Activated T-cell treated with anti-CD3 and anti-CD28 coated beads for 4 hours (primary cell): ENCODE data around the gene TIAL1.
"Not testable (repeated sequence)": the region's sequence is repeated elsewhere in the genome, so short reads cannot be mapped to it uniquely, and the experiment has no call there.

Source experiments
- DNase-seq: peaks from one replicate; pipeline ENCODE4 v3.0.0-alpha.2; 2020

TIAL1 gene

DNA sequence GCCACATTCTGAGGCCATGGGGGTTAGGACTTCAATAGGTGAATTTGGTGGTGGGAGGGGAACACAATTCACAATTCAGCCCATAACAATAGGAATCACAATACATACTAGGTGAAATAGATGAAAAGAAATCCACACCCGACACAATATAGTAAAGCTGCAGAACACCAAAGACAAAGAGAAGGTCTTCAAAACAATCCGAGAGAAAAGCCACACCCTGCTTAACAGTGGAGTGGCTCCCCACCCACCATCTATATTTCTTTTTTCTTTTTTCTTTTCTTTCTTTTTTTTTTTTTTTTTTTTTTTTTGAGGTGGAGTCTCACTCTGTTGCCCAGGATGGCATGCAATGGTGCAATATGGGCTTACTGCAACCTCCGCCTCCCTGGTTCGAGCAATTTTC, 14.7 kb upstream of the TIAL1 start:
- no peak for DNase-seq

DNA sequence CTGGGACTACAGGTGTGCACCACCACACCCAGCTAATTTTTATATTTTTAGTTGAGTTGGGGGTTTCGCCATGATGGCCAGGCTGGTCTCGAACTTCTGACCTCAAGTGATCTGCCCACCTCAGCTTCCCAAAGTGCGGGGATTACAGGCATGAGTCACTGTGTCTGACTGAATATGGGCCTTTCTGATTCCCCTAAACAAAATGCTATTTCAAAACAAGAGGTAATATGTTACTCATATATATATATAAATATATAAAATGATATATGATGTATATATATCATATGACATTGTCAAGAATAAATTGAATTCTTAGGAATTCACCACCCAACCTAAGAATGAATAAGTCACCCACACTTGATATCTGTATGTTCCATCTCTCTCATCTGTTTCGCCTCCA, 12.8 kb upstream of the TIAL1 start:
- no peak for DNase-seq

DNA sequence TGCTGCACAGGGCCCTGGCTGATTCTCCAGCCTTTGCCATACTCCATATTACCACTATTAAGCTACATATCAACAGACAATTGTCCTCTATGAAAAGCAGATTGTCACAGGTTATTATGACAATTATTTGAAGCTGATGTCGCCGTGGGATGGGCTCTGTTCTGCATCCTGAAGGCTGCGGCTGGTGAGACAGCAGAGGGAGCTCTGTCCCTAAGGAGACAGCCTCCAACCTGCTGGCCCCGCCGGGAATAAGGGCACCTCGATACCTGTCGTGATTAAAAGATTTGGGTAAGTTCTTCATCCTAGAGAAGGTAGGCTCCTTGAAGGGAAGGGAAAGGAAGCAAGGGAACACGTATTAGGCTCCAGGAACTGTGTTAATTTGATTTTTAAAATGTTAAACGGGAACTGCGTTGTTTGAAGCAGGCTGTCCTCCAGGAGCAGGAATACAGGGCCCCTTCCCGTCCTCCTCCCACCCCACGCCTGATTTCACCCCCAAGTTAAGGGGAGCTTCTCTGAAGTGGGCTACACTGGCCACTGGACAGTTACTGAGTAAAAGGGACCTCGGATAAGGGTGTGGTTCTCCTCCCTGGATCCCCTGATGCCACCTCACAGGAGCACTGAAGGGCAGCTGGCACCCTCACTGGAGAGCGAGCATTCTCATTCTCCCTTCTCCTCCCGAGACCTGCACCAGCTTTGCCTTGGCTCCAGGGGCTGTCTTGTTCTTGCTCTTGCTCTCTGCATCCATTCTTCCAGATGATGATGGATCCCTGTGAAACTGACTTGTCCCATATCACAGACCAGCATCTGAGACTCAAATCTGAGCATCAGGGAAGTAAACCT, 11.8 kb upstream of the TIAL1 start:
- DNase-seq: peak; percentile 9

DNA sequence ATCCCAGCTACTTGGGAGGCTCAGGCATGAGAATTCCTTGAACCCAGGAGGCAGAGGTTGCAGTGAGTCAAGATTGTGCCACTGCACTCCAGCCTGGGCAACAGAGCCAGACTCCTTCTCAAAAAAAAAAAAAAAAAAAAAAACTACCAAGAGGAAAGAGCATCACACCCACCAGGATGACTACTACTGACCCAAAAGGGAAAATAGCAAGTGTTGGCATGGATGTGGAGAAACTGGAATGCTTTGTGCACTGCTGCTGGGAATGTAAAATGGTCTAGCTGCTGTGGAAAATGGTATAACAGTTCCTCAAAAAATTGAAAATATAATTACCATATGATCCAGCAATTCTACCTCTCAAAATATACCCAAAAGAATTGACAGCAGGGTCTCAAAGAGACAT, 7.7 kb upstream of the TIAL1 start:
- DNase-seq: no peak

DNA sequence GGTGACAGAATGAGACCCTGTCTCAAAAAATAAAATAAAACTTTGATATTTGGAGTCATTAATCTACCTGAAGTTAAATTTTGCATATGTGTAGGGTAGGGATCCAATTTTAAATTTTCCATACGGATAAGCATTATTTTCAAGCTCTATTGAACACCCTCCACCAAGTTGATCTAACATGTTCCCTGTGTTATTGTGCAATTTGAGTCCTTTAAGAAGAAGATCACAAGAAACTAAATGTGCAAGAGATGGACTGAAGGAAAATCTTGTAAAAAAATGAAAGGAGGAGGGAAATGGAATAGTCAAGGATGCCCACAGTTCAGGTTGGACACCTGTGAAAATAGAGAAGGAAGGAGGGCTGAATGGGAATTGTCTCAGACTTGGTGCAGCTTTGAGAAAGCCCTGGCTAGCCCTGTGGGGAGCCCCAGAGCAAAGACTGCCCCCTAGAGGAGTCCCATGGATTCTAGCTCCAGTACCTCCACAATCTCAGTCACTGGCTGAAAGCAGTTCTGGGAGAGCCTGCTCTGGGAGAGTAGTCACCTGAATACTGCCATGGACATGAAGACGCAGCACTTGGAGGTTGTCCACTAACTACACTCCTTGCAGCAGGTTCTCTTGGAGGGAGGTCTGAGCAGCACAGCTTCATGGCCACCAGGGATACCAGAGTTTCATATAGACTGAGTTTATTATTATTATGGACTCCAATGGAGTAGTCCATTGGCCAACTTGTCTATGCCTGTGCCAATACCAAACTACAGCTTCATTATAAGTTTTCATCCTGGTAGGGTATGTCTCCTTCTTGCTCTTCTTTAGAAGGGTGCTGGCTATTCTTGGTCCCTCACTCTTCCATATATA, 5.7 kb upstream of the TIAL1 start:
- DNase-seq: no peak

DNA sequence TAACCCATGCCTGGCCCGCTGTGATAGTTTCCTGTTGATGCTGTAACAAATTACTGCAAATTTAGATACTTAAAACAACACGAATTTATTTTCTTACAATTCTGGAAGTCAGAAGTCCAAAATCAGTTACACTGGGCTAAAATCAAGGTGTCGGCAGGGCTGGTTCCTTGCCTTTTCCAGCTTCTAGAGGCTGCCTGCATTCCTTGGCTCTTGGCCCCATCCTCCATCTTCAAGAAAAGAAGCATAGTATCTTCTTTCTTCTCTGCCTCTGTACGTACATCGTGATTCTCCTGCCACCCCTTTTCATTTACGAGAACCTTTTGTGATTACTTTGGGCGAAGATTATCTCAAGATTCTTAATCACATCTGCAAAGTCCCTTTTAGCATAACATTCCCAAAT, 1.6 kb upstream of the TIAL1 start:
- DNase-seq: no peak

DNA sequence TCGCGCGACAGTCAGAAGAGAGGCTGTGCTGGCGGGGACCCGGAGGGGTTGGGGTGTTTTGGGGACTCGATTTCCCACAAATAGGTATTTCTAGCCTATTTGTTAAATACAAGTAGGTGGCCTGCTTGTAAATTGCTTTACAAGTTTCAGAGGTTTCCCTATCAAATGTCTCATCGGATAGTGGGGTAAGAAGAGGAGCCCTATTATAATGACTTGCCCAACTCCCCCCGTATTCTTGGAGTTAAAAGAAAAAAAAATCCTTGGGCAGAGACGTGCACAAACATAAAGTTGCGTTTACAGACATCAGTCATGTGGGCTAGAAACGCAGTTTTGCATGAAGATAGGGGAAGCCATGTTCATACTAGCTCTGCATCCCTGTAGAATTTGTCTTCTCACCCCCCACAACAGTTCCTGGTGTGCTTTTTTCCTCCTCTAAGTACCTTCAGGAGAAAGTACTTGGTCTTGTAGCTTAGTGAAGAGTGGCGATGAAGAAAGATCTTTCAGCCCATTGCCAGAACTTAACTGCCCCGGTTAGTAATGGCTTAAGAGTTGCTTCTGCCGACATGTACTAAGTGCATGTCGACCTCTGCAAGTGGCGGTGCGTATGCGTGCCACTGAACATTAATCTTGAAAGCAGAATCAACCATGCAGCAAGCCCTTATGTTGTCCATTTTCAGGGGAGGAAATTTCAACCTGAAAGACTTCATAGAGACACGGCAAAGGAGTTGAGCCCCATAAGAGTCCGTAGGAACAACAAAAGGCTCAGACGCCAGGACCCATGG, 832 bp upstream of the TIAL1 start:
- DNase-seq: no peak

DNA sequence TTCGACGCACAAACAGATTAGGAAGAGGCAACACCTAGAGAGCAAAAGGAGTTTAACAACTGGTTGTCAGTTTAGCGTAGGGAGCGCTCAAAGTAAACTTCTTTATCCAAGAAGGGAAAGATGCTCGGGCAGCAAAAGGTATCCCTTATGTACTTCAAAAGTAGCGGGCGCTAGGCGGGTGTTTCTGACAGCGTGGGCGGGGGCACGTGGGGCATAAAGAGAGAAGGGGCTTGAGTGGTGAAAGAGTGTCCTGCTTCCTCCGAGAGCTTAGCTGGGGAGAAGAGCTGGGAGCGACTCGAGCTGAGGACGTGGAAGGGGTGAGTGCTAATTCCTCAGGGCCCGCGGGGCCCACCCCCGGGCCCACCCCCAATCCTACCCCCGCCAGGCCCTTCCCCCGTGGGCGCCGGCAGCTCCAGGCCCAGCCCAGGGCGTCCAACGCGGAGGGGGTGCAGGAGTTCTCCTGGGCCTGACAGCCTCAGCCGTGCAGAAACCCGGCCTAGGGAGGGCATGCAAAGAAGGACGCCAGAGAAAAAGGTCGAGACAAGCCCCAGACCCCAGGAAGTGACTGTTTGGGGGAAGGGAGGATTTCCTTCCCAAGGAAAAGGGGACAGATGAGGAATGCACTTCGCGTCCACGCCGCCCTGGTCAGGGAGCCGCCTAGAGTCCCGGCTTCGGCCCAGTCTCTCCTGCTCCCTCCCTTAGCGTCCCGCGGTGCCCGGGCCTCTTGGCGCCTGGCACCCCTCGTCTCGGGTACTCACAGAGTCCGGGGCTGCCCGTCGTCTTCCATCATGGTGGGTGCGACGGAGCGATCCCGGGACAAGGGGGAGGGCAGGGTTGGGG, 868 bp downstream of the TIAL1 start:
- peak; percentile 65 for DNase-seq

DNA sequence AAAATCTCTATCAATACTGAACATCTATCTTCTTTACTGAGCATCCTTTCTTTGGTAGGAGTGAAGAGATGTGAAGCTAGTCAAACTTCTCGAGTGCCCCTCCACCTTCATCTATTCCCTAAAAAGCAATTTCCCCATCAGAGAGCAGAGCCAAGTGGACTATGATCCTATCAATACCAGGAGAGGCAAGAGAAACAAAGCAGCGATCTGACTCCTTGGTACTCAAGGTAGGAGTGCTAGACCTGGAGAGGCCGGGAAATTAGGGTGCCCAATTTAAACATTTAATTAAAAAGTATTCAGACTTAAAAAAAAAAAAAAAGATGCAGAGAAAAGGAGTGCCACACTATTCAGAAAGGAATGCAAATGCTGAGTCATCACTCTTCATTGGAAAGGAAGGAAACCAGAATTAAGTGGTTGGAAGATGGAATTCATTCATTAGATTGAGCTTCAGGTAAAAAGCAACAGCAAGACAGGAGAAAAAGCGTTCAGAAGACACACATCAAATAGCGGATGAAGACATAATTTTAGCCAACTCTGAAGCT, 1.6 kb downstream of the TIAL1 start:
- DNase-seq: no peak

DNA sequence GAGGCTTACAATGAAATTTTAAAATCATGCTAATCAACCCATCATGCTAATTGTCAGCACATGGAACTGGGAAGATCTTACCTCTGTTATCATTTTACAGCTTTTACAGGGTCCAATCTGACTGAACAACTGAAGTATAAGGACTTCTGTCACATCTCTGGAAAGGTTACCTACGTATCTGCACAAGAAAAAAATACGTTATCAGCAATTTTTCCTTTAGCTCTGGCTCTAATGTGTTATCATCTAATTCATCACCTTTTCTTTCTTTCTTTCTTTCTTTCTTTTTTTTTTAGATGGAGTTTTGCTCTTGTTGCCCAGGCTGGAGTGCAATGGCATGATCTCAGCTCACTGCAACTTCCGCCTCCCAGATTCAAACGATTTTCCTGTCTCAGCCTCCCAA, 8.7 kb downstream of the TIAL1 start:
- DNase-seq: no peak

DNA sequence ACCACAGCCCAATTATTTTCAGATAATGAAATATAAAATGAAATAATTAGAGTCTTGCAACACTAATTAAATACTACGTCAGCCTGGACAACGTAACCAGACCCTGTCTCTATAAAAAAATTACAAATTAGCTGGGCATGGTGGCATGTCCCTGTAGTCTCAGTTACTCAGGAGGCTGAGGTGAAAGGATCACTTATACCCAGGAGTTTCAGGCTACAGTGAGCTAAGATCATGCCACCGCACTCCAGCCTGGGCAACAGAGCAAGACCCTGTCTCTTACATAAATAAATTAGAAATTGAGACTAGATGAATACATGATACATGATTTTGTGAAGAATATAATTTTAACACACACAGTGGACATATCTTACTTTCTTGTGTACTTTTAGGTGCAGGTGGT, 18.4 kb downstream of the TIAL1 start:
- DNase-seq: no peak

DNA sequence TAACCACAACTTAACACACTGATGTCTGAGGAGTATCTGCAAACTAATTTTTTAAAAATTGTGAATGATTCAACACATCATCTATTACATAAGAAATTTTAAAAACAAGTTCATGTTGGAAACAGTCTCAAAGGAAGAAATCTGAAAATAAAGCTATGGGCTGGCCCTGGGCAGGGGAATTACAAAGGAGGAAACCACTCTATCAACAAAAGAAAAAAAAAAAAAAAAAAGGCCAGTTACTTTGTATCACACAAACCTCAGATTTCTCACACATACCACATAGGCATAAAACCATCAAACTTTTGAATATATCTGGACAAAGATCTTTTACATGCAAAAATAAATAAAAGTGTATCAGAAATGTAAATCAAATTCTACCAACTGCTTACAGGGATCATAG, 20.8 kb downstream of the TIAL1 start:
- no peak for DNase-seq

DNA sequence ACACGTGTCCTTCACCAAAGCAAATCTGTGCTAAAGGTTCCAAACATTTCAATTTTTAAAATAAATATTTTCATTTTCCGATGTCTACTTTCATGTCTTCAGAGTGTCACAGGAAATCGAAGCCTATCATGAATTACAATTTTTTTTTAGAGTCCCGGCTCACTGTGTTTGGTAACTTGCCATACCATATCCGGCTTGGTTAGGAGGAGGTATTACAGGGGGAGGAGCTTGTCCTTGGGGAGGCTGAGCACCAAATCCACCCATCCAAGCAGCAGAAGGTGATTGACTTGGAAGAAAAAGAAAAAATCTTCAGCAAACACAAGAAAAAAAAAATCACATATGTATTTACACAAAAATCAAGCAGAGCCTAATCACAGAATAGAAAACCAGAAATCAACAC, 21.3 kb downstream of the TIAL1 start:
- DNase-seq: no peak

DNA sequence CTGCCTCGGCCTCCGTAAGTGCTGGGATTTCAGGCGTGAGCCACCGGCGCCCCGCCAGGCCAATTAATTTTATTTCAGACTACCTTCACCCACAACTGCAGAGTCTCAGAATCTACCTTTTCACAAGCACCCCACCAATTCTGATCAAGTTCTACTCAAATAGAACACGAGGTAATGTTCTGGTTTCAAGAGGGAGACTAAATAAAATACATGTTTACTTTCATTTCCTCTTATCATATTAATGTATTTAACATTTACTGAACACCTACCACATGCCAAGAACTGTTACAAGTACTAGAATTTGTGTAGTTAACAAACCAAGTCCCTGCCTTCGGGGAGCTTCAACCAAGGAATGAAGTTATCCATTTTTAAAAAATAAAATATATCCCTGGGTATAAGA, 28.8 kb downstream of the TIAL1 start:
- no peak for DNase-seq

DNA sequence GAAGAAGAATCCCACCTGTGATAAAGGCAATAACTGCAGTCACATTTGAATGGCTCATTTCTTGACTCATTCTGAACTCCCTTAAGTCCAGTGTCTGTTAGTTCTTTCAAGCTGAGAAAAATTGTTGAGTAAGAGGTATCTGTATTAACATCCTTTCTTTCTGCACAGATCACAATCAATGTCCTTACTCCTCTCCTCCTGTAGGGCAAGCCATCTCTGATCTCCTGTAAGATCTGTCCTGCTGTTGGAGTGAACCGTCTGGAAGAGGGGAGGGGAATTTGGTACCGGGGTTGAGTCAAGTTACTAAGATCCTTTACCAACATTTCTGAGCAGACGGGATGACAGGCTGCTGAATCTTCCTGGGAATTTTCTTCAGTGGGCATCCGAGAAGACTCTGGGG, 34.7 kb downstream of the TIAL1 start:
- no peak for DNase-seq

DNA sequence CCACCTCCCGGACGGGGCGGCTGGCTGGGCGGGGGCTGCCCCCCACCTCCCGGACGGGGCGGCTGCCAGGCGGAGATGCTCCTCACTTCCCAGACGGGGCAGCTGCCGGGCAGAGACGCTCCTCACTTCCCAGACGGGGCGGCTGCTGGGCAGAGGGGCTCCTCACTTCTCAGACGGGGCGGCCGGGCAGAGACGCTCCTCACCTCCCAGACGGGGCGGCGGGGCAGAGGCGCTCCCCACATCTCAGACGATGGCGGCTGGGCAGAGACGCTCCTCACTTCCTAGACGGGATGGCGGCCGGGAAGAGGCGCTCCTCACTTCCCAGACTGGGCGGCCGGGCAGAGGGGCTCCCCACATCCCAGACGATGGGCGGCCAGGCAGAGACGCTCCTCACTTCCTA, 37.3 kb downstream of the TIAL1 start:
- DNase-seq: not testable (repeated sequence)

DNA sequence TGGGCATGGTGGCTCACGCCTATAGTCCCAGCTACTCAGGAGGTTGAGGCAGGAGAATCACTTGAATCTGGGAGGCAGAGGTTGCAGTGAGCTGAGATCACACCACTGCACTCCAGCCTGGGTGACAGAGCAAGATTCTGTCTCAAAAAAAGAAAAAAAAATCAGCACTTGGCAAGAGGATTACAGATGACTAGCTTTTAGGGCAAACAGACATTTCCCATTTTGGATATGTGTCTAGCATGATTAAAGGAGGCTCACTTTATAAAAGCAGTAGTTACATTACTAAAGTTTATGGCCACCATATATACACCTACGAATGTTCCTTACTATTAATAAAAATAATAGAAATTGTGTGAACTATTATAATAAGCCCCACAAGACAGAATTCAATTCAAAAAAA, 40.7 kb downstream of the TIAL1 start:
- DNase-seq: not testable (repeated sequence)

DNA sequence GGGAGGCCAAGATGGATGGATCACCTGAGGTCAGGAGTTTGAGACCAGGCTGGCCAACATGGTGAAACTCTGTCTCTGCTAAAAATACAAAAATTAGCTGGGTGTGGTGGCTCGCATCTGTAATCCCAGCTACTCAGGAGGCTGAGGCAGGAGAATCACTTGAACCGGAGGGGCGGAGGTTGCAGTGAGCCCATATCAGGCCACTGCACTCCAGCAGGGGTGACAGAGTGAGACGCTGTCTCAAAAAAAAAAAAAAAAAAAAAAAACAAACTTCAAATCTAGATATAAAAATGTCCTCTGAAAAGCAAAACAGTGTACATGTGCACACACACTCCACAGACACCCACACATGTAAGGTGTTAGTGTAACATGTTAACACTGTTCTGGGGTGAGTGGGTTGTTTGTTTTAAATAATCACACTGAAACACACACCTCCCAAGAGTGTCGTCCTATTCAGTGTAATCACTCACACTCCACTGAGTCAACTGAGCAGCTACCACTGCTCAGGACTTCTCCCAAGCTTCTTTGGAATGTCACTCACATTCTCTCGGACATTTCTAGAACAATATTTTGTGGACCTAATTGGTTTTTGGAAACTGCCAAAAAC, 41.5 kb downstream of the TIAL1 start:
- no peak for DNase-seq

DNA sequence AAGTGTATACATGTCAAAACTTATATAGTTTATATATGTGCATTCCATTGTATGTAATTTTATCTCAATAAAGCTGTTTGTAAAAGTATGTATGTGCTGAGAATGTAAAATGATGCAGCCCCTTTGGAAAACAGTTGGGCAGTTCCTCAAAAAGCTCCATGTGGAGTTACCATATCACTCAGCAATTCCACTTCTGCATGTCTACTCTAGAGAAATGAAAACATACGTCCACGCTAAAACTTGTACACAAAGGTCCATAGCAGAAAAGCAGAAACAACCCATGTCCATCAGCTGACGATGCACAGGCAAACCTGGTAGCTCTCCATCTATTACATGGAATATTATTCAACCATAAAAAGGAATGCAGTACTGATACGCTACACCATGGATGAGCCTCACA, 45.9 kb downstream of the TIAL1 start:
- no peak for DNase-seq

DNA sequence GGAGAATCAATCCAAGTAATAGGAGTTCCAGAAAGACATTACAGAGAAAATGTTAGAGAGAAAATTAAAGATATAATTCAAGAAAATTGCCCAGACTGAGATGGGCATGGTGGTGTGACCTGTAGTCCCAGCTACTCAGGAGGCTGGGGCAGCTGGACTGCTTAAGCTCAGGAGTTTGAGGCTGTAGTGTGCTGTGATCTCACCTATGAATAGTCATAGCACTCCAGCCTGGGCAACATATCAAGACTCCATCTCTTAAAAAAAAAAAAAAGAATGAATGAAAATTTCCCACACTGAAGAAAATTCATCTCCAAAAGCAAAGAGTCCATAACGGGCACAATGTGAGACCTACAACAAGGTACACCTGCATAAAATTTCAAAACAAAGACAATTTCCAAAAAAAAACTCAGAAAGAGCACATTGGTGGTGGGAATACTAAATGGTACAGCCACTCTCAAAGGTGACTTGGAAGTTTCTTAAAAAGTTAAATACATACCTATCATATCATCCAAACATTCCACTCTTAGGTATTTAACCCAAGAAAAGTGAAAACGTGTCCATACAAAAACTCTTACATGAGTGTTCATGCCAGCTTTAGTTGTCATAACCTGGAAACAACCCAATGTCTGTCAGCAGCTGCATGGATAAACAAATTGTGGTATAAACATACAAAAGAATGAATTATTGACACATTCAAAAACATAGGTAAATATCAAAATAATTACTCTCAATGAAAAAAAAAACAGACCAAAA, 47.3 kb downstream of the TIAL1 start:
- DNase-seq: no peak

DNA sequence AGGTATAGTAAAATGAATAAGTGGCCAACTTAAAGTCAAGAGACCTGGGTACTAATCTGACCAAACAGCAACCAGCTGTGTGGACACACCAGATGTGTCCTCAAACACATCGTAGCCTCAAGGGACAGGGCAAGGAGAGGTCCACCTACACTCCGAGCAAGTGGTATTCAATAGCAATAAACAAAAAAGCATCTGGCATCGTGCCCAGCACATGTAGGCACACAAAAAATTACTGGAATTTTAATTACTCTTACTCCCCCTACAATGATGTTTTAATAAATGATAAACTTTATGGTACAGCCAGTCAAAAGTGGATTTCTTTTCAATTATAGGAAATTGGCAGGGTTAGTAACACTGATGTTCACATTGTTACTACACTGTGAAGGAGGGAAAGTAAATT, 50.8 kb downstream of the TIAL1 start:
- DNase-seq: no peak
